H9 (cell line): Measurements from ENCODE around the gene TSPOAP1. TPM values are rescaled to one million over a fixed set of nuclear protein-coding genes. Genes with fewer than 3 reads are reported as not detected.

Source experiments
- DNase-seq: peaks from one replicate; pipeline ENCODE4 v3.0.0-alpha.2; 2017
- H2AFZ ChIP-seq: one replicate; pipeline ENCODE4 v1.6.1; 2013; ENCODE audit warnings: mild to moderate bottlenecking, low read length, control low read depth, moderate library complexity
- H2AK5ac ChIP-seq: 2 replicates; pipeline ENCODE4 v1.6.1; 2013; ENCODE audit warnings: low read length, control low read depth, mixed read lengths; ENCODE audit not compliant: insufficient read length
- H2BK120ac ChIP-seq: one replicate; pipeline ENCODE4 v1.6.1; 2013; ENCODE audit warnings: low read depth, mild to moderate bottlenecking, low read length, control low read depth, inconsistent platforms; ENCODE audit not compliant: poor library complexity, severe bottlenecking
- H2BK12ac ChIP-seq: 2 replicates; pipeline ENCODE4 v1.6.1; 2013; ENCODE audit warnings: low read length, control low read depth, mixed read lengths, low read depth; ENCODE audit not compliant: insufficient read length
- H2BK15ac ChIP-seq: 2 replicates; pipeline ENCODE4 v1.6.1; 2013; ENCODE audit warnings: low read depth, low read length, control low read depth
- H2BK20ac ChIP-seq: one replicate; pipeline ENCODE4 v1.6.1; 2013; ENCODE audit warnings: low read depth, mild to moderate bottlenecking, low read length, control low read depth, inconsistent platforms; ENCODE audit not compliant: poor library complexity, severe bottlenecking
- H2BK5ac ChIP-seq: 2 replicates; pipeline ENCODE4 v1.6.1; 2013; ENCODE audit warnings: low read length, control low read depth, mixed read lengths; ENCODE audit not compliant: insufficient read length
- H3K14ac ChIP-seq: 2 replicates; pipeline ENCODE4 v1.6.1; 2013; ENCODE audit warnings: low read length, control low read depth; ENCODE audit not compliant: insufficient read depth
- H3K18ac ChIP-seq: 2 replicates; pipeline ENCODE4 v1.6.1; 2013; ENCODE audit warnings: low read depth, mild to moderate bottlenecking, mixed read lengths, low read length, control low read depth; ENCODE audit not compliant: insufficient read length
- H3K23ac ChIP-seq: 2 replicates; pipeline ENCODE4 v1.6.1; 2013; ENCODE audit warnings: low read length, control low read depth, mixed read lengths, low read depth; ENCODE audit not compliant: insufficient read length
- H3K23me2 ChIP-seq: 2 replicates; pipeline ENCODE4 v1.6.1; 2013; ENCODE audit warnings: low read depth, mild to moderate bottlenecking, mixed read lengths, low read length, control low read depth; ENCODE audit not compliant: insufficient read length, poor library complexity, severe bottlenecking
- H3K27ac ChIP-seq: 2 replicates; pipeline ENCODE4 v1.5.1; 2013; ENCODE audit warnings: low read length, control low read depth, mixed read lengths, low read depth; ENCODE audit not compliant: insufficient read length
- H3K27me3 ChIP-seq: 2 replicates; pipeline ENCODE4 v1.6.1; 2013; ENCODE audit warnings: low read length, control low read depth, inconsistent platforms; ENCODE audit not compliant: insufficient read depth
- H3K4ac ChIP-seq: 2 replicates; pipeline ENCODE4 v1.6.1; 2013; ENCODE audit warnings: low read depth, mild to moderate bottlenecking, control low read depth, inconsistent platforms, low read length, moderate library complexity
- H3K4me1 ChIP-seq: 2 replicates; pipeline ENCODE4 v1.6.1; 2013; ENCODE audit warnings: low read length, control low read depth, inconsistent platforms; ENCODE audit not compliant: insufficient read depth
- H3K4me2 ChIP-seq: 2 replicates; pipeline ENCODE4 v1.6.1; 2013; ENCODE audit warnings: low read length, control low read depth, mixed read lengths; ENCODE audit not compliant: insufficient read length, insufficient read depth
- H3K56ac ChIP-seq: 2 replicates; pipeline ENCODE4 v1.6.1; 2013; ENCODE audit warnings: low read depth, mild to moderate bottlenecking, mixed read lengths, low read length, control low read depth; ENCODE audit not compliant: insufficient read length
- H3K79me1 ChIP-seq: 2 replicates; pipeline ENCODE4 v1.6.1; 2013; ENCODE audit warnings: low read depth, mild to moderate bottlenecking, moderate library complexity, low read length, control low read depth, inconsistent platforms; ENCODE audit not compliant: insufficient read depth, poor library complexity, severe bottlenecking
- H3K79me2 ChIP-seq: 2 replicates; pipeline ENCODE4 v1.6.1; 2013; ENCODE audit warnings: low read length, control low read depth, inconsistent platforms; ENCODE audit not compliant: insufficient read depth
- H3K9ac ChIP-seq: 2 replicates; pipeline ENCODE4 v1.6.1; 2013; ENCODE audit warnings: low read length, control low read depth, mixed read lengths; ENCODE audit not compliant: insufficient read length; ENCODE audit errors: extremely low read depth
- H3K9me3 ChIP-seq: one replicate; pipeline ENCODE4 v1.6.1; 2013; ENCODE audit warnings: low read depth, low read length, inconsistent platforms; ENCODE audit not compliant: control insufficient read depth
- H3T11ph ChIP-seq: one replicate; pipeline ENCODE4 v1.6.1; 2013; ENCODE audit warnings: mild to moderate bottlenecking, low read length, control low read depth, inconsistent platforms
- H4K20me1 ChIP-seq: one replicate; pipeline ENCODE4 v1.6.1; 2013; ENCODE audit not compliant: control insufficient read depth, insufficient read length, insufficient read depth
- H4K5ac ChIP-seq: 2 replicates; pipeline ENCODE4 v1.6.1; 2013; ENCODE audit warnings: low read depth, mild to moderate bottlenecking, mixed read lengths, low read length, control low read depth; ENCODE audit not compliant: insufficient read length
- H4K8ac ChIP-seq: replicated peaks from 2 replicates; pipeline ENCODE4 v1.6.1; 2013; ENCODE audit warnings: low read length, control low read depth, mixed read lengths, low read depth; ENCODE audit not compliant: insufficient read length
- H4K91ac ChIP-seq: 2 replicates; pipeline ENCODE4 v1.6.1; 2013; ENCODE audit warnings: low read depth, mild to moderate bottlenecking, moderate library complexity, mixed read lengths, low read length, control low read depth; ENCODE audit not compliant: insufficient read length
- H3K27ac Mint-ChIP-seq, 3 experiments: 2 replicates in 2 of 3; 3 replicates in 1 of 3; pipeline ENCODE4 v1.8.0; 2020 to 2021; ENCODE audit warnings: mixed read lengths in 3 of 3, mild to moderate bottlenecking in 1 of 3, moderate library complexity in 1 of 3
- H3K27me3 Mint-ChIP-seq: 2 replicates; pipeline ENCODE4 v1.8.0; 2021; ENCODE audit warnings: low read depth, mild to moderate bottlenecking, moderate library complexity, mixed read lengths
- H3K36me3 Mint-ChIP-seq, 3 experiments: 2 replicates in 2 of 3; 3 replicates in 1 of 3; pipeline ENCODE4 v1.8.0; 2020 to 2021; ENCODE audit warnings: low read depth in 3 of 3, mixed read lengths in 3 of 3; ENCODE audit not compliant: insufficient read depth in 1 of 3
- H3K4me1 Mint-ChIP-seq, 2 experiments: 2 replicates each; pipeline ENCODE4 v1.8.0; 2020; ENCODE audit warnings: mixed read lengths in 2 of 2
- H3K4me3 Mint-ChIP-seq, 2 experiments: 2 replicates in 1 of 2; 3 replicates in 1 of 2; pipeline ENCODE4 v1.8.0; 2020 to 2021; ENCODE audit warnings: mild to moderate bottlenecking in 2 of 2, mixed read lengths in 2 of 2, moderate library complexity in 1 of 2
- H3K9me3 Mint-ChIP-seq, 2 experiments: 2 replicates in 1 of 2; 3 replicates in 1 of 2; pipeline ENCODE4 v1.8.0; 2020; ENCODE audit warnings: mild to moderate bottlenecking in 2 of 2, mixed read lengths in 2 of 2, moderate library complexity in 1 of 2
- WGBS: extraction: QIAGEN DNeasy Blood & Tissue Kit; methylation state at CpG from one replicate; pipeline ENCODE4 v1.1.7; 2013; ENCODE audit warnings: missing lambda C conversion rate, low lambda C conversion rate, mixed read lengths; ENCODE audit not compliant: insufficient read length; ENCODE audit errors: extremely low coverage; 5-methylcytosine and 5-hydroxymethylcytosine counted together
- total RNA-seq: library from RNA; stranded (reverse); gene quantifications from 2 replicates; pipeline ENCODE4 v1.2.1, GENCODE V29; 2021
- TF ChIP-seq, protein P1 (sequence below): fragments of 200-600 bp; sonication (generic); conservative IDR thresholded peaks from 3 replicates; pipeline ENCODE4 v1.8.0; 2021; ENCODE audit warnings: antibody characterized with exemption, mild to moderate bottlenecking

Gene TSPOAP1
- total RNA-seq, 1 experiment from 2014 or later, result 17.3 TPM

DNA sequence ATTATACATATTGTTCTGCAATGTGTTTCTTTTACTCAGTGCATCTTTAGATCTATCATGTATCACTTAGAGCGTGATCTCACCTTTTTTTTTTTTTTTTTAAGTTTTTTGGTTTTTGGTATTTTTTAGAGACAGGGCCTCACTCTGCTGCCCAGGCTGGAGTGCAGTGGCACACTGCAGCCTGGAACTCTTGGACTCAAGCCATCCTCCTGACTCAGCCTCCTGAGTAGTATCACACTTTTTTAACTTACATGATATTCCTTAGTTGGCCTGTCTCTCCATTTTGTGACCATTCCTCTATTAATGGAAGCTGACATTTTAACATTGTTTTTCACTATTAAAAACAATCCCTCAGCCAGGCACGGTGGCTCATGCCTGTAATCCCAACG is 43.2 kb downstream of the TSPOAP1 start:
- Mint-ChIP-seq H3K9me3 (no peaks in the 10 kb centered on the region), H3K27me3 (no peaks in the 10 kb centered on the region; the same call in 1 of the 2 replicates), H3K4me3 (no peak overlapping the region), H3K36me3 (no peaks in the 10 kb centered on the region; a peak in 1 of 7 replicates), H3K27ac (peak overlapping the region in 1 of 3 experiments; percentile 85; a peak in 1 of 7 replicates), H3K4me1 (peaks cover 18 to 29% of the 10 kb centered on the region in 2 experiments)
- H3K79me1 ChIP-seq, result no peaks in the 10 kb centered on the region
- no peak overlapping the region for H2AFZ ChIP-seq
- H3K27me3 ChIP-seq, result no peaks in the 10 kb centered on the region
- no peak overlapping the region for H3K4ac ChIP-seq
- no peak overlapping the region for H3K56ac ChIP-seq
- H3K9ac ChIP-seq, result no peak overlapping the region
- no peak overlapping the region for H4K8ac ChIP-seq
- no peaks in the 10 kb centered on the region for H3K9me3 ChIP-seq
- H3K23ac ChIP-seq, result no peak overlapping the region
- H3K14ac ChIP-seq, result no peak overlapping the region
- H3K4me1 ChIP-seq, result peaks cover 3% of the 10 kb centered on the region; the same call in 1 of the 2 replicates
- no peak overlapping the region for H3K18ac ChIP-seq
- DNase-seq, result no peak
- no peak overlapping the region for H2BK20ac ChIP-seq
- H3K23me2 ChIP-seq, result no peaks in the 10 kb centered on the region
- H3T11ph ChIP-seq, result no peak overlapping the region
- no peaks in the 10 kb centered on the region for H3K79me2 ChIP-seq
- no peak overlapping the region for H2AK5ac ChIP-seq
- no CpG with 5 or more reads among the region's 3 CpGs for WGBS
- no peak overlapping the region for H2BK15ac ChIP-seq
- no peak overlapping the region for H4K5ac ChIP-seq
- TF ChIP-seq, protein P1, sequence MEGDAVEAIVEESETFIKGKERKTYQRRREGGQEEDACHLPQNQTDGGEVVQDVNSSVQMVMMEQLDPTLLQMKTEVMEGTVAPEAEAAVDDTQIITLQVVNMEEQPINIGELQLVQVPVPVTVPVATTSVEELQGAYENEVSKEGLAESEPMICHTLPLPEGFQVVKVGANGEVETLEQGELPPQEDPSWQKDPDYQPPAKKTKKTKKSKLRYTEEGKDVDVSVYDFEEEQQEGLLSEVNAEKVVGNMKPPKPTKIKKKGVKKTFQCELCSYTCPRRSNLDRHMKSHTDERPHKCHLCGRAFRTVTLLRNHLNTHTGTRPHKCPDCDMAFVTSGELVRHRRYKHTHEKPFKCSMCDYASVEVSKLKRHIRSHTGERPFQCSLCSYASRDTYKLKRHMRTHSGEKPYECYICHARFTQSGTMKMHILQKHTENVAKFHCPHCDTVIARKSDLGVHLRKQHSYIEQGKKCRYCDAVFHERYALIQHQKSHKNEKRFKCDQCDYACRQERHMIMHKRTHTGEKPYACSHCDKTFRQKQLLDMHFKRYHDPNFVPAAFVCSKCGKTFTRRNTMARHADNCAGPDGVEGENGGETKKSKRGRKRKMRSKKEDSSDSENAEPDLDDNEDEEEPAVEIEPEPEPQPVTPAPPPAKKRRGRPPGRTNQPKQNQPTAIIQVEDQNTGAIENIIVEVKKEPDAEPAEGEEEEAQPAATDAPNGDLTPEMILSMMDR, result no peak
- H2BK5ac ChIP-seq, result no peak overlapping the region
- H3K27ac ChIP-seq, result no peak overlapping the region
- H4K20me1 ChIP-seq, result no peaks in the 10 kb centered on the region
- H2BK120ac ChIP-seq, result no peak overlapping the region
- no peak overlapping the region for H4K91ac ChIP-seq
- H3K4me2 ChIP-seq, result no peak overlapping the region
- H2BK12ac ChIP-seq, result no peak overlapping the region
